Stimulated activated CD4-positive, alpha-beta T cell treated with anti-CD3 and anti-CD28 coated beads, Interleukin-4, amount 100 ng/mL, for 4 hours (primary cell): ENCODE measurements around the gene WFDC10A.
"Not testable (repeated sequence)": the region's sequence is repeated elsewhere in the genome, so short reads cannot be mapped to it uniquely, and the experiment has no call there.

Experiments
- DNase-seq, 2 experiments: peaks; one replicate each; pipeline ENCODE4 v3.0.0-alpha.2; 2020

Gene WFDC10A

GRCh38 chr20:45629496-45630100, at the start of gene WFDC10A:
Gene WFDC10A (plus strand): TSS chr20:45629739. CDS start chr20:45629814, 75 bp downstream.
- peak; percentile 2 to 3 for DNase-seq

DNA sequence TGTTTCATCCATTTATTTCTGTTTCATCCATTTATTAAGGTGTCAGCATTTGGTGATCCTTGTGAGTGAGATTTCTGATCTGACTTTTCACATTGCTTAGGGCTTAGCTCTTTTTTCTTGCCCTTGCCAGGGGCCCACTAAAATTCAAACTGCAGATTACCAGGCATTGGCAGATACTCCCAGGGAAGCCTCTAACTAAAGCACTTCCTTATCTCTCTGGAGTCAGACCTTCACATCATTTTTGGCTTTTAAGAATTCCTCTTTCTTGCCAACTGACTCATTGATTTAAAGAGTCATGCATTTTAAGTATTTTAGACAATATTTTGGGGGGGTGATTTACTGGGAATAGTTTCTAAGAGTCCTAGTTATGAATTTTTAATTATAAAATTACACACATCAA, 47.8 kb upstream of the WFDC10A start:
- no peak for DNase-seq

DNA sequence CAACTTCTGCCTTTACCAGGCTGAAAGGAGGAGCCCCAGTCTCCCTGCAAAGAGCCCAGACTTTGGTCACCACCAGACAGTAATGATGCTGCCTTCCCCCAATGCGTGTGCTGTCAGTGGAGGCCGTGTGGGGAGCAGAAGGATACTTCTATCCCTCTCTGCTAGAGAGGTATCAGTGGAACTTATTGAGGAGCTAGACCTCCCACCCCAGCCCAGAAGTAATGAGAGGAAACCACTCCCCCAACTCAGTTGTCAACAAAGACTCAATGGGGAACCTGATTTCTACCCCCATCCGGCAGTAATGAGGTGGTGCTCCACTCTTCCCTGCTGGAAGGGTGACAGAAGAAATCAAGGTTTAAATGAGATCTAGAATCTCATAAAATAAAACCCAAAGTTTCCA, 46.0 kb upstream of the WFDC10A start:
- DNase-seq: no peak

GRCh38 chr20:45584294-45584693, 45.2 kb upstream of the WFDC10A start:
- DNase-seq: not testable (repeated sequence)

DNA sequence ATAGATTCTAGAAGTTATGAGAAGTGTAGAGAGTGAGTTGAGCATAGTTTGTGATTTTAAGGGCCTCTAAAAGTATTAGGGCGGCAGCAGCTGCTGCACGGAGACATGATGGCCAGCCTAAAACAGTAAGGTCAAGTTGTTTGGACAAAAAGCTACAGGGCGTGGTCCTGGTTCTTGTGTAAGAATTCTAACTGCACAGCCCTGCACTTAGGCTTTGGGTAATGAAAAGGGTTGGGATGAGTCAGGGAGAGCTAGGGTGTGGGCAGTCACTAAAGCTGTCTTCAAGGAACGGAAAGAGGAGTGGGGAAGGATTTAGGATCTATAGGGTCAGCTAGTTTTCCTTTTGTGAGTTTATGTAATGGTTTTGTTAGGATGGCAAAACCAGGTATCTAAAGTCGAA, 43.6 kb upstream of the WFDC10A start:
- not testable (repeated sequence) for DNase-seq

DNA sequence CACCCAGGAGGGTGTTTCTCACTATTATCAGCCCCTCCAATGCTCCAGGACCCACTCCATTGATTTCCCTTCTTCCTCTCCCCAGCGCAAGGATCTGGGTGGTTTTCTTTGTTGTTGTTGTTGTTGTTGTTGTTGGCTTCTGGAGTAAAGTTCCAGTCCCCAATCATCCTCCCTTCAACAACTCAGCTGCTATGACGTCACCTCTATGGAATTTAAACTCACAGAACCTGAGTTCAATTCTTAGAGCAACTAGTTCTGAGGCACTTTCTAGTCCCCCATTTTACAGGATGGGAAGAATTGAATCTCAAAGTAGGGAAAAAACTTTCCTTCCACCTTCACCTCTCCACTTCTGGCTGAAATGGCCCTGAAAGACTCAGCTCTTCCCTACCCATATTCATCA, 40.7 kb upstream of the WFDC10A start:
- DNase-seq: no peak

DNA sequence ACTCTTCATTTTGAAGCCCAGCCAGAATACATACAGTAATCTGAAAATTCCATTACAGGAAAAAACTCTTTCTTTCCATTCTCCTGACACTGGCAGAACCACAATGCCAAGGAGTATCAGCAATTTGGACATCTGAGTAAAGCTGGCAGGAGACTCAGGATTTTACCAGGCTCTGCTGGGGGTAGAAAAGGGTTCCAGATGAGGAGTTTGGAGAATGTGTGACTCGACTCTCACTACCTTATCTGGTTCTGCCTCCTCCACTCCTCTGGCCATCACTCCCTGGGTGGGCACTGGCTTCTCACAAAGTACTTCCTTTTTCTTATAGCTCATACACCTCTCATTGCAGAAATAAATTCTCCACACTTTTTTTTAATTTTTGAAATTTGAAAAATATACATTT, 39.8 kb upstream of the WFDC10A start:
- DNase-seq: no peak

GRCh38 chr20:45592574-45593189, 36.9 kb upstream of the WFDC10A start:
- DNase-seq: no peak

DNA sequence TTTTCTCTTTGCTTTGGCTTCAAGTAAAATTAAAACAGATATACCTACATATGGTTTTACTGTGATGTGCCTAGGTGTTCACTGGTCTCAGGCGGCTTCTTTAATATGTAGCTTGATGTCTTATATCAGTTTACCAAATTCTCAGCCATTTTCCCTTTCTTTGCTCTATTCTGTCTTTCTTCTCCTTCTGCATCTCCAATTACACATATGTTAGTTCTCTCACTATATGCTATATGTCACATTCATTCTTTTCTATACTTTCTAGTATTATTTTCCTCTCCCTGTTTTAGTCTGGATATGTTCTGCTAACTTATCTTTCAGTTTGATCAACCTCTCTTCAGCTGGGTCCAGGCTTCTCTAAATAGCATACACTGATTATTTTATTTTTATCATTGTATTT, 36.0 kb upstream of the WFDC10A start:
- no peak for DNase-seq

DNA sequence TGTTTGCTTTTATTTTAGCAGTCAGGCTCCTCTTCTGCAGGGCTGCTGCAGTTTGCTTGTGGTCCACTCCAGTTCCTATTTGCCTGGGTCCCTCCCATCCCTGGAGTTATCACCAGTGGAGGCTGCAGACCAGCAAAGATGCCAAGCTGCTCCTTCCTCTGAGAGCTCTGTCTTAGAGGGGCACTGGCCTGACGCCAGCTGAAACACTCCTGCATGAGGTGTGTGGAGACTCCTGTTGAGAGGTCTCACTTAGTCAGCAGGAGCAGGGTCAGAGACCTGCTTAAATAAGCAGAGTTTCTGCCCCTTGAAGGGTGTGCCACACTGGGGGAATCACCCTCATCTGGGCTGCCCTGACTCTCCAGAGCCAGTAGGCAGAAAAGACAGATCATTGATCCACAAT, 34.3 kb upstream of the WFDC10A start:
- DNase-seq: no peak

DNA sequence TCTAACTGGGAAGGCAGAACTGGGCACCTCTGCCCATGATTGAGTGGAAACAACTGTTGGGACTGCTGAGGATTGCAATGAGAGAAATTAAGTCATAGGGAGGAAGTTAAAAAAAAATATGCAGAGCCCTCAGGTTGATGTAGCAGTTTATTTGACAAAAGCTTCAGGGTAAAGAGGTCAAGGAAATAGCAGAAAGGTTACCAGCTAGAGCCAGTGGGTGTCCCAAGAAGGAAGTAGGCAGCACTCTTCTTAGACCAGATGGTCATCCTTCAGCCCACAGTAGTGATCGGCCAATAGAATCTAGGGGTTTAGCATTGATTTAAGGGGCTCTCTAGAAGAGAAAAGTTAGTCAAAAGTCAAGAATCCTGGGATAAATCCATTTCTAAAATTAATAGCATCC, 21.7 kb upstream of the WFDC10A start:
- no peak for DNase-seq

GRCh38 chr20:45611054-45611453, 18.5 kb upstream of the WFDC10A start:
- DNase-seq: peak; percentile 9 to 29

DNA sequence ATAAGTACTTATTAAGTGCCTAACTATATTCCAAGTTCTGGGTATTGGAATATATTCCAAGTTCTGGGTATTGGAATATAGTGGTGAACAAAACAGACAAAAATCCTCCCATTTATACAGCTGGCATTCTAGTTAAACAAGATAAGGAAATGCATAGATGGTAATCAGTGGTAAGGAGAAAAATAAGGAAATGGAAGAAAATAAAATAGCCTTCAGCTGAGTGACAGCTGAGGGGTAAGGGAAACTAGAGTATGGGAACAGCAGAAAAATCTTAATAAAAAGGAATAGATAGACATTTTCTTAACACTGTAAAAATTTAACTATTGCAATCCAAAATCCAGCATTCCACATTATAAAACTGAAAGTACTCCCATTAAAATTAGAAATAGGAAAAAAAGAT, 17.2 kb upstream of the WFDC10A start:
- no peak for DNase-seq

GRCh38 chr20:45617591-45617990, 11.9 kb upstream of the WFDC10A start:
- no peak for DNase-seq

DNA sequence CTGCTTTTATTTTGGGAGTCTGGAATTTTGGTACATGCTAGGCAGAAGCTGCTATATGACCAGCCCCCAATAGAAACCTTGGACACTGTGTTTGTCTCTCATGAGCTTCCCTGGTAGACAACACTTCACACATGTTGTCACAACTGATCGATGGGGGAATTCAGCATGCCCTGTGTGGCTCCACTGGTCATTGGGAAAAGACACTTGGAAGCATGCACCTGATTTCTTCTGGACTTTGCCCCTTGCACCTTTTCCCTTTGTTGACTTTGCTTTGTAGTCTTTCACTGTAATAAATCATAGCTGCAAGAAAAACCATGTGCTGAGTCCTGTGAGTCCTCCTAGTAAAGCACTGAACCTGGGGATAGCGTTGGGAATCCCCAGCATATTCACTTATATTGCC, 7.9 kb upstream of the WFDC10A start:
- no peak for DNase-seq

- DNase-seq: no peak
These were observed 3.0 kb upstream of the WFDC10A start for GRCh38 chr20:45626540-45626939.

DNA sequence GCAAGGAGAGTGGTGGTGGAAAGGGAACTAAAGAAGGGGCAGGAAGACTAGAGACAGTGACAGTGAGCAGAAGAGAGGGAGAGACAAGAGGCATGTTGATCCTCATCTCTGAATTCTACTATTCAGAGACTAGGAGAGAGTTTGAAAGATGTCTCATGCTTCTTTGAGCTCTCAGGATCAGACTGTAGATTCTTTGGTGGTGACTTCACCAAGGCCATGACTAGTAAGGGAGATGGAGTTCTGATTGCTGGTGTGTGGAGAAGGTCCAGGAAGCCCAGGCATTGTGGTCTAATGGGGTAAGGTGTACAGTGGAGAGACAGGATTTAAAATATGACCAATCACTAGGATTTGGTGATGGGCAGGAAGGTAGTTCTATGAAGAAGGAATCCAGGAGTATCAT, 832 bp downstream of the WFDC10A start:
- no peak for DNase-seq

- no peak for DNase-seq
These were observed 1.6 kb downstream of the WFDC10A start, which contains the start of gene WFDC9 for GRCh38 chr20:45631184-45631583. Gene WFDC9 (minus strand): TSS chr20:45631284. CDS start chr20:45610181, 21,103 bp downstream.

DNA sequence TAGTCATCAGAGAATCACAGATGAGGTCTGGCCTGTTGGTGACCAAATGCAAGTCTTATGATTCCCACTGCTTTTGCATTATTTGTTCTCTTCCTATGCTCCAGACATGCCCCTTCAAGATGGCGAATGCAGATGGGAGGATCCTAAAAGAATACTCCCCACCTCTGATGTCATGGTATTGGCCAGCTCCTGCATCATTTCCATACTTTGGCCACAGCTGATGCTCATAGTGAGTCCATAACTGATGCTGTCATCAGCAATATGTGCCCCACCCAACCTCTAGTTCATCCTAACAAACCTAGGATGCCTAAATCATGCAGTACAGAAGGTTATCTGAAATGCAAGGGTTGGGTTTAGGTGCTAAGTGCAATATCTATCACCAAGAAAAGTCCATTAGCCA, 7.0 kb downstream of the WFDC10A start:
- no peak for DNase-seq

- no peak for DNase-seq
These were observed 10.1 kb downstream of the WFDC10A start for GRCh38 chr20:45639687-45640086.

DNA sequence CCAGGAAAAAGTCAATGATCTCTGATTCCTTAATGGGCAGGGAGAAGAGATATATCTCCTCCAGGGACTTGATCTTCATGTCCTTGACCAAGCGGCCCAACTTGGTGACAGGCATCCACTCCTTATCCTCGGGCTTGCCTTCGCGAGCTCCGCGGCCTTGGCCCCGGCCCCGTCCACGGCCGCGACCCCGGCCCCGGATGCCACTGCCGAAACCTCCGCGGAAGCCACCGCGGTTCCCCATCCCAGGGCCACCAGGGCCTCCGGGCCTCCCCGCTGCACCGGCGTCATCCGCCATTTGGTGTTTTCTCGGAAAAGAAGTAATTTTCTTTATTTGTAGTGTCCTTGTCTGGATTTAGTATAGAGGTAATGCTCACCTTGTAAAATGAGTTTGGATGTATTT, 11.5 kb downstream of the WFDC10A start:
- DNase-seq: not testable (repeated sequence)

- DNase-seq: not testable (repeated sequence)
These were observed 16.3 kb downstream of the WFDC10A start for GRCh38 chr20:45645869-45646268.

DNA sequence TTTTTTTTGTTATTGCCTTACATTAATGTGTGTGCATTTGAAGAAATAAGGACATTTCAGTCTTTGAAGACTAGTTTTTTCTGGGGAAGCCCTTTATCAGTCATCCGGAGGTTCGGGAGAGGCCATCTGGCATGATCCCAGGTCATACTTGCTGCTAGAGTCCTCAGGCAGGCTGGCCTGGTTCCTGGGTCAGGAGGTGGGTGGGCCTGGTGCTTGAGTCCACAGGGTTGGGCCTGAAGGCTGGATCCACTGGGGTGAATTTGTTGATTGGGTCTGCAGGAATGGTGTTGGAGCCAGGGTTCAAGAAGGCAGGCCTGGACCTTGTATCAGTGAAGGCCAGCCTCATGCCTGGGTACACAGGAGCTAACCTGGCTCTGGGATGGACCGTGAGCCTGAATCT, 17.3 kb downstream of the WFDC10A start:
- DNase-seq: no peak

GRCh38 chr20:45647441-45648050, 18.0 kb downstream of the WFDC10A start:
- no peak for DNase-seq
